K562 (cell line): Measurements from ENCODE around the gene GPR162. TPM values are rescaled to one million over a fixed set of nuclear protein-coding genes. Genes with fewer than 3 reads are reported as not detected.

Experiments
- ADNP ChIP-seq: fragments of 200-800 bp; sonication (Bioruptor generic); IDR thresholded peaks from 2 replicates; pipeline ENCODE4 v1.6.1; 2016; ENCODE audit warnings: missing genetic modification characterization, missing compliant biosample characterization
- CCAR2 ChIP-seq: fragments of 200-400 bp; formaldehyde crosslinking; IDR thresholded peaks from 2 replicates; pipeline ENCODE4 v1.6.1; 2017; ENCODE audit warnings: mild to moderate bottlenecking, low read depth, low read length
- CHD2 ChIP-seq: IDR thresholded peaks from 2 replicates; pipeline ENCODE4 v1.6.1; 2011; ENCODE audit warnings: low read depth, low read length
- FOSL1 ChIP-seq: fragments of 200-800 bp; sonication (Bioruptor generic); conservative IDR thresholded peaks from 2 replicates; pipeline ENCODE4 v1.6.1; 2016; ENCODE audit warnings: missing genetic modification characterization, missing compliant biosample characterization
- HNRNPK ChIP-seq: fragments of 200-400 bp; formaldehyde crosslinking; IDR thresholded peaks from one replicate; pipeline ENCODE4 v1.6.1; 2018; ENCODE audit warnings: mild to moderate bottlenecking, low read depth, low read length; ENCODE audit not compliant: poor library complexity, severe bottlenecking
- NBN ChIP-seq: fragments of 450-650 bp; IDR thresholded peaks from 2 replicates; pipeline ENCODE4 v1.6.1; 2016; ENCODE audit warnings: low read depth, mild to moderate bottlenecking
- NFIC ChIP-seq: fragments of 450-650 bp; IDR thresholded peaks from 2 replicates; pipeline ENCODE4 v1.6.1; 2017; ENCODE audit warnings: mild to moderate bottlenecking, inconsistent platforms
- NFRKB ChIP-seq: fragments of 450-650 bp; IDR thresholded peaks from 2 replicates; pipeline ENCODE4 v1.6.1; 2016; ENCODE audit warnings: low read depth
- NR2C1 ChIP-seq, 2 experiments: fragments of 450-650 bp; IDR thresholded peaks; 2 replicates each; pipeline ENCODE4 v1.6.1; 2017; ENCODE audit warnings: mild to moderate bottlenecking in 2 of 2, antibody characterized with exemption in 1 of 2, inconsistent platforms in 1 of 2, missing compliant biosample characterization in 1 of 2, missing genetic modification characterization in 1 of 2
- PCBP1 ChIP-seq: fragments of 200-400 bp; formaldehyde crosslinking; IDR thresholded peaks from 2 replicates; pipeline ENCODE4 v1.6.1; 2018; ENCODE audit warnings: mild to moderate bottlenecking, low read depth, low read length; ENCODE audit not compliant: poor library complexity, severe bottlenecking
- POLR2G ChIP-seq: fragments of 200-400 bp; formaldehyde crosslinking; IDR thresholded peaks from 2 replicates; pipeline ENCODE4 v1.6.1; 2017; ENCODE audit warnings: low read depth, mild to moderate bottlenecking, antibody characterized with exemption, low read length, moderate library complexity
- RCOR1 ChIP-seq, 2 experiments: IDR thresholded peaks; 2 replicates each; pipeline ENCODE4 v1.6.1; 2012; ENCODE audit warnings: low read depth in 2 of 2, low read length in 2 of 2, borderline replicate concordance in 1 of 2, improper control_type of control experiment in 1 of 2
- SRF ChIP-seq, 2 experiments: fragments of 250-450, 450-650 bp in 1 of 2; sonication (Bioruptor Pico) in 1 of 2; sonication (generic) in 1 of 2; formaldehyde crosslinking; IDR thresholded peaks; 2 replicates each; pipeline versions ENCODE4 v1.5.0 to v1.5.1; 2020 to 2022; ENCODE audit warnings: mild to moderate bottlenecking in 1 of 2, missing genetic modification reagents in 1 of 2
- ZBTB7A ChIP-seq: IDR thresholded peaks from 2 replicates; pipeline ENCODE4 v1.6.1; 2011; ENCODE audit warnings: low read depth, mild to moderate bottlenecking, low read length, moderate library complexity, borderline replicate concordance; ENCODE audit not compliant: control insufficient read depth
- ZNF12 ChIP-seq: sonication (generic); formaldehyde crosslinking; IDR thresholded peaks from 2 replicates; pipeline ENCODE4 v1.4.0; 2020; ENCODE audit warnings: mild to moderate bottlenecking, missing genetic modification reagents
- ZNF224 ChIP-seq: sonication (generic); formaldehyde crosslinking; IDR thresholded peaks from 2 replicates; pipeline ENCODE4 v1.8.0; 2022; ENCODE audit warnings: mild to moderate bottlenecking, missing genetic modification reagents
- ZNF699 ChIP-seq: fragments of 250-450 bp; sonication (Bioruptor Pico); IDR thresholded peaks from 2 replicates; pipeline ENCODE4 v1.8.0; 2021; ENCODE audit warnings: mild to moderate bottlenecking, moderate library complexity; ENCODE audit not compliant: insufficient replicate concordance
- ZNF830 ChIP-seq: fragments of 250-450 bp; sonication (Bioruptor Pico); IDR thresholded peaks from 2 replicates; pipeline ENCODE4 v1.5.0; 2021; ENCODE audit warnings: mild to moderate bottlenecking
- polyA plus RNA-seq, 8 experiments: library from polyadenylated mRNA; depleted of rRNA in 4 of 8; stranded (reverse) in 5 of 8; unstranded in 3 of 8; fragments of >200 nt; fragmentation: Nextera tagmentation in 2 of 8; fragmentation: Illumina TruSeq in 1 of 8; extraction: Ambion mirVana in 2 of 8; extraction: Trizol in 1 of 8; gene quantifications; 2 replicates each; pipeline versions ENCODE4 v1.2.1 to v1.2.3, GENCODE V29; 2011 to 2014; ENCODE audit warnings: inconsistent platforms in 1 of 8, missing spikeins in 1 of 8
- total RNA-seq, 7 experiments: library from RNA; depleted of rRNA in 6 of 7; stranded (reverse); fragments of >200 nt in 6 of 7; fragmentation: Illumina TruSeq in 2 of 7; extraction: Trizol in 2 of 7; gene quantifications; 2 replicates each; pipeline versions ENCODE4 v1.2.1 to v1.2.3, GENCODE V29; 2011 to 2021; ENCODE audit warnings: low replicate concordance in 1 of 7
- TF ChIP-seq, protein P1 (sequence below), 2 experiments: fragments of 200-800 bp in 1 of 2; sonication (Bioruptor generic) in 1 of 2; sonication (generic) in 1 of 2; formaldehyde crosslinking in 1 of 2; IDR thresholded peaks in 1 of 2; conservative IDR thresholded peaks in 1 of 2; 2 replicates each; pipeline versions ENCODE4 v1.5.0 to v1.6.1; 2016 to 2020; ENCODE audit warnings: missing compliant biosample characterization in 1 of 2, missing genetic modification characterization in 1 of 2, missing genetic modification reagents in 1 of 2
- TF ChIP-seq, protein P2 (sequence below): fragments of 250-450 bp; sonication (Bioruptor Pico); IDR thresholded peaks from 2 replicates; pipeline ENCODE4 v1.5.0; 2021; ENCODE audit warnings: mild to moderate bottlenecking, borderline replicate concordance
- TF ChIP-seq, protein P3 (sequence below): IDR thresholded peaks from 3 replicates; pipeline ENCODE4 v1.6.1; 2011; ENCODE audit warnings: borderline replicate concordance, mild to moderate bottlenecking; ENCODE audit not compliant: insufficient read length, insufficient read depth

GPR162 gene
- total and polyA plus RNA-seq, 9 of the 15 experiments (the other 6 are each of a cell fraction or from before 2014, with no cell fraction given) = 0.65 to 1.8 (median 1.1) TPM; not detected in 2

DNA sequence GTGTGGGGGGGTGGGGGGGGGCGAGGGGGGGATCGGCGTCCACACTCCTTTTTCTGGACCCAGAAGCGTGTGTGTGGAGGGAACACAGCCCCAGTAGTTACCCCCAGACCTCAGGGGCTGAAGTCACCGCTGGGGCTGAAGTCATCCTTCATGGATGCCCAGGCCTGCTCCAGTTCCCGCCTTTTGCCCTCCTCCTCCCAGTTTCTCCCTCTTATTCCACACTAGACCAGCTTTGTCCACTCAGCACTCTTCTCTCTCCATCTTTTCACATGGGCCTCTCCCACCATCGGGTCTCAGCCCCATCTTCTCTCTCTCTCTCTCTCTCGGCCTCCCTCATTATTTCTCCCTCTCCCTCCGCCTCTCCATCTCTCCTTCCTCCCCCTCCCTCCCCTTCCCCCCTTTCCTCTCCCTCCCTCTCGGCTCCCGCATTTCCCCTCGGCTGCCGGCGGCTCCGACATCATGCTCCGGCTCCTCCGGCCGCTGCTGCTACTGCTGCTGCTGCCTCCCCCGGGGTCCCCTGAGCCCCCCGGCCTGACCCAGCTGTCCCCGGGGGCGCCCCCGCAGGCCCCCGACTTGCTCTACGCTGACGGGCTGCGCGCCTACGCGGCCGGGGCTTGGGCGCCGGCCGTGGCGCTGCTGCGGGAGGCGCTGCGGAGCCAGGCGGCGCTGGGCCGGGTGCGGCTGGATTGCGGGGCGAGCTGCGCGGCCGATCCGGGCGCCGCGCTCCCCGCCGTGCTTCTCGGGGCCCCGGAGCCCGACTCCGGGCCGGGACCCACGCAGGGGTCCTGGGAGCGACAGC is 6.6 kb downstream of the GPR162 start, which contains the start of gene P3H3 (continued):
- 0 out of 2 replicates have a peak, but pooled peaks have one; percentile 17 for TF ChIP-seq NBN
- no peak for TF ChIP-seq NFIC
- peak; percentile 35; the same call in 1 of the 2 replicates for TF ChIP-seq ZBTB7A
- no peak for TF ChIP-seq ZNF699 (CRISPR knock-in tag)
- TF ChIP-seq ZNF12 (CRISPR knock-in tag) = no peak
- TF ChIP-seq, protein P1, sequence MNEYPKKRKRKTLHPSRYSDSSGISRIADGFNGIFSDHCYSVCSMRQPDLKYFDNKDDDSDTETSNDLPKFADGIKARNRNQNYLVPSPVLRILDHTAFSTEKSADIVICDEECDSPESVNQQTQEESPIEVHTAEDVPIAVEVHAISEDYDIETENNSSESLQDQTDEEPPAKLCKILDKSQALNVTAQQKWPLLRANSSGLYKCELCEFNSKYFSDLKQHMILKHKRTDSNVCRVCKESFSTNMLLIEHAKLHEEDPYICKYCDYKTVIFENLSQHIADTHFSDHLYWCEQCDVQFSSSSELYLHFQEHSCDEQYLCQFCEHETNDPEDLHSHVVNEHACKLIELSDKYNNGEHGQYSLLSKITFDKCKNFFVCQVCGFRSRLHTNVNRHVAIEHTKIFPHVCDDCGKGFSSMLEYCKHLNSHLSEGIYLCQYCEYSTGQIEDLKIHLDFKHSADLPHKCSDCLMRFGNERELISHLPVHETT (CRISPR knock-in tag; conservative IDR thresholded peaks at IDR 0.05 in 1 of 2, IDR thresholded peaks at IDR 0.05 in 1 of 2) = no peak
- peak; percentile 1 for TF ChIP-seq PCBP1
- no peak for TF ChIP-seq ZNF830 (CRISPR knock-in tag)
- TF ChIP-seq CCAR2 = no peak
- TF ChIP-seq SRF (CRISPR knock-in tag; IDR thresholded peaks at IDR 0.05) = no peak
- TF ChIP-seq NR2C1 (IDR thresholded peaks at IDR 0.05) = no peak
- TF ChIP-seq NR2C1 (tag; IDR thresholded peaks at IDR 0.05) = no peak
- no peak for TF ChIP-seq ZNF224 (CRISPR knock-in tag)
- TF ChIP-seq FOSL1 = no peak
- TF ChIP-seq HNRNPK = no peak
- TF ChIP-seq, protein P2, sequence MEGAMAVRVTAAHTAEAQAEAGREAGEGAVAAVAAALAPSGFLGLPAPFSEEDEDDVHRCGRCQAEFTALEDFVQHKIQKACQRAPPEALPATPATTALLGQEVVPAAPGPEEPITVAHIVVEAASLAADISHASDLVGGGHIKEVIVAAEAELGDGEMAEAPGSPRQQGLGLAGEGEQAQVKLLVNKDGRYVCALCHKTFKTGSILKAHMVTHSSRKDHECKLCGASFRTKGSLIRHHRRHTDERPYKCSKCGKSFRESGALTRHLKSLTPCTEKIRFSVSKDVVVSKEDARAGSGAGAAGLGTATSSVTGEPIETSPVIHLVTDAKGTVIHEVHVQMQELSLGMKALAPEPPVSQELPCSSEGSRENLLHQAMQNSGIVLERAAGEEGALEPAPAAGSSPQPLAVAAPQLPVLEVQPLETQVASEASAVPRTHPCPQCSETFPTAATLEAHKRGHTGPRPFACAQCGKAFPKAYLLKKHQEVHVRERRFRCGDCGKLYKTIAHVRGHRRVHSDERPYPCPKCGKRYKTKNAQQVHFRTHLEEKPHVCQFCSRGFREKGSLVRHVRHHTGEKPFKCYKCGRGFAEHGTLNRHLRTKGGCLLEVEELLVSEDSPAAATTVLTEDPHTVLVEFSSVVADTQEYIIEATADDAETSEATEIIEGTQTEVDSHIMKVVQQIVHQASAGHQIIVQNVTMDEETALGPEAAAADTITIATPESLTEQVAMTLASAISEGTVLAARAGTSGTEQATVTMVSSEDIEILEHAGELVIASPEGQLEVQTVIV (CRISPR knock-in tag) = no peak
- no peak for TF ChIP-seq POLR2G
- TF ChIP-seq NFRKB = no peak
- TF ChIP-seq CHD2 = no peak
- TF ChIP-seq, protein P3, sequence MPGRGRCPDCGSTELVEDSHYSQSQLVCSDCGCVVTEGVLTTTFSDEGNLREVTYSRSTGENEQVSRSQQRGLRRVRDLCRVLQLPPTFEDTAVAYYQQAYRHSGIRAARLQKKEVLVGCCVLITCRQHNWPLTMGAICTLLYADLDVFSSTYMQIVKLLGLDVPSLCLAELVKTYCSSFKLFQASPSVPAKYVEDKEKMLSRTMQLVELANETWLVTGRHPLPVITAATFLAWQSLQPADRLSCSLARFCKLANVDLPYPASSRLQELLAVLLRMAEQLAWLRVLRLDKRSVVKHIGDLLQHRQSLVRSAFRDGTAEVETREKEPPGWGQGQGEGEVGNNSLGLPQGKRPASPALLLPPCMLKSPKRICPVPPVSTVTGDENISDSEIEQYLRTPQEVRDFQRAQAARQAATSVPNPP = no peak
- TF ChIP-seq ADNP (tag) = no peak
- no peak for TF ChIP-seq RCOR1 (IDR thresholded peaks at IDR 0.05; ENCODE audit: borderline replicate concordance in 1 of 2, low read depth in 2 of 2, low read length in 2 of 2)
